HG02870 (cell line): ENCODE results near the gene TMEM236.

Source experiments
- ATAC-seq: cut with Tn5 transposase; IDR thresholded peaks from one replicate; pipeline ENCODE4 v1.9.1; 2021; ENCODE audit warnings: mild to moderate bottlenecking, moderate library complexity; ENCODE audit not compliant: unreplicated experiment

Gene TMEM236

DNA sequence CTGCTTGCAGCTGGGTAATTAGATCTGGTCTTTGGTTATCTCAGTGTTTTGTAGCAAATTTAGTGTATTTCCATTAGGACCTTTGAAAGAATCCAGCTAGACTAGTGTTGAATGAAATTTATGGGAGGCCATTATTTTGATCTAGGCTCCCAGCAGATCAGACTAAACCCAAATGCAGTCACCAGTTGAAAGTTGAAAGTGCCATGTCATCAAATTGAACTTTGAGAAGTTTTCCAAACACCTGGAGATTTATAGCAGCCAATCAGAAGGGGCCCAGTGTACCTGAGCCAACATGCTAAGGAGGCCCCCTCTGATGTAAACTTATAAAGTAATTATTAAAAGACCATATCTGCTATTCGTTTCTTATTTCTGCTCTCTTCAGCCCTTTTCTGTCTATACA is 11.3 kb upstream of the TMEM236 start:
- no peak for ATAC-seq

DNA sequence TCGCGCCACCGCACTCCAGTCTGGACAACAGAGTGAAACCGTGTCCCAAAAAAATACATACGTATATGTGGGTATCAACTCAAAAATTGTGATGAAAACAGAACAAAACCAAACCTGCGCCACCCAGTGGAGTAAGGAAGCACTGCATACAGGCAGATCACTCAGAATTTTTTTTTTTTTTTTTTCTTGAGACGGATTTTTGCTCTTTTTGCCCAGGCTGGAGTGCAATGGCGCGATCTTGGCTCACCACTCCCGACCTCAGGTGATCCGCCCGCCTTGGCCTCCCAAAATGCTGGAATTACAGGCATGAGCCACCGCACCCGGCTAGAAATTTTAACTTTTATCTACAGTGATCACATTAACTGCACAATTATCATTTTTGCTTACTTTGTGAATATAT is 9.1 kb upstream of the TMEM236 start:
- no peak for ATAC-seq

DNA sequence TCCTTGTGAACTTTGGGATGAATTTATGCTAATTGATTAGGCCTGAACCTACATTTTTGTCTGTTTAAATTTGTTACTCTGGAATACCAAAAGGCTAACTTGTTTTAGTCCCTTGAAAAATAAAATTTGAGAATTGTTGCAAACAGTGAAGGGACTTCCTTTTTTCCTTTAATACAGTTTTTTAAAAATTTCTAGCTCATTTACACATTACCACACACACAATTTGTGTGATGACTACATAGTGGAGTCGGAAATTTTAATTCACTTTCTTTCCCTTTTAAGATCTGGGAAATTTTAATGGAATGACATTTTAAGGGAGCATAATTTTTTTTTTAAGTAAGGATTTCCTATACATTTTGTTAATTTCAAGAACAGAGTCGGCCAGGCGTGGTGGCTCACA is 8.6 kb upstream of the TMEM236 start:
- no peak for ATAC-seq

GRCh38 chr10:17744341-17744861 is 7.6 kb upstream of the TMEM236 start:
- ATAC-seq: no peak

- no peak for ATAC-seq
These were observed 4.0 kb upstream of the TMEM236 start for GRCh38 chr10:17747883-17748550.

DNA sequence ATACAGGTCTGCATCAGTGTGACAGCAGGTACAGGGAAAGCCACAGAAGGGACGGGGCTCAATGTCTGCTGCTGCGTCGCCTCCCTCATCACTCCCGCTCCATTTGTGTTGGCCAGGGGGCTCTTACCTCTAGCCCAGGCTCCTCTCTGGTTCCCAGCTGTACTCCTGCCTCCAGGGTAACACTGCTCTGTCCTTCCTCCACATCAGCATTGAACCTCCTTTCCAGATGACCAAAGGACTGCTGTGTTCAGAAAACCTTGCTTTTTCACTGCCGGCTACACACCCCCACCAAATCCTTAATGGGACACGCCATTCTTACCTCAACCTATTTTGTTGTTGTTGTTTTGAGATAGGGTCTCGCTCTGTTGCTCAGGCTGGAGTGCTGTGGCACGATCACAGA is 2.1 kb upstream of the TMEM236 start:
- ATAC-seq: no peak

DNA sequence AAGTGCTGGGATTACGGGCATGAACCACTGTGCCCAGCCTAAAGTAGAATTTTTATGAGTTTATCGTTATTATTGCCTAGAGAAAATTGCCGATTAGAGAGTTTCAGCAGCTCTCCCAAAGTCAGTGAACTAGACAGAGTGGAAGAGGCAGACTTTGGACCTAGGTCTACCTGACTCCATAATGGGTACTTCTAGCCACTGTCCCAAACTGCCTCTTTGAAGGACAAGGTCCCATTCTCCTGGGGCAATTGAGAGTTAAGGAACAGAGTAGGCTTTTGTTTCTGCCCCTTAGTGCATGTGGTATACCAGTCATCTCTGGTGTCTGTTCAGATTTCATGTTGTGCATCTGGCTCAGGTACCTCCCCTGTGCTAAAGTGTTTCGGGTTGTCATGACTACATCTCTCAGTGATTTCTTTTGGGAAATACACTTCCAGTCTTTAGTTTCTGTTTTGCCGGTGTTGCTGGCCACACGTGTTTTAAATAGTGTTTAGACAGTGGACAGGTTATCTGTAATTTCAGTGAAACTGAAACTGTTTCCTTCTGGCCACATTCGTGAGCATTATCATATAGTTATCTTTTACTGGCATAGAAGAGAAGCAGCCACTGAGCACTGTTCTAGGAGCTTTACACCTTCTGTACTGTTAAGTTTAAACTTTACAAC is 4.7 kb downstream of the TMEM236 start:
- ATAC-seq: peak; percentile 96

GRCh38 chr10:17758200-17758599 is 6.2 kb downstream of the TMEM236 start:
- ATAC-seq: no peak

DNA sequence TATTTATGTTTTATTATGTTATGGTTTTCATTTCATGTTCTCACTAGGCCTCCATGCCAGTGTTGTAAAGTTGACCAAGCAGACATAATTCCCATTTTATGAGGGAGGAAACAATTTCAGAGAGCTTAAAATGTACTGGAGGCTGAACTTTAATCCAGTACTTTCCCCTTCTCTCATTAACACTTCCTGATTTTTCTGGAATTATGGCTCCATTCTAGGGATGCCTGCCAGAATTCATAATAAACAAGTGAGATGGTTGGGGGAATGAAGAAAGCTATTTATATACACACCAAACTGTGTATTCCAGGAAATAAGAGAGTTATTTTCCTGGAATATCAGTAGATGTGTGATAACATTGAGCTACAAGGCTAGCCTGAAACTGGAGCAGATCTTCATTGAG is 6.9 kb downstream of the TMEM236 start:
- no peak for ATAC-seq

GRCh38 chr10:17764142-17764541 is 12.1 kb downstream of the TMEM236 start:
- no peak for ATAC-seq

DNA sequence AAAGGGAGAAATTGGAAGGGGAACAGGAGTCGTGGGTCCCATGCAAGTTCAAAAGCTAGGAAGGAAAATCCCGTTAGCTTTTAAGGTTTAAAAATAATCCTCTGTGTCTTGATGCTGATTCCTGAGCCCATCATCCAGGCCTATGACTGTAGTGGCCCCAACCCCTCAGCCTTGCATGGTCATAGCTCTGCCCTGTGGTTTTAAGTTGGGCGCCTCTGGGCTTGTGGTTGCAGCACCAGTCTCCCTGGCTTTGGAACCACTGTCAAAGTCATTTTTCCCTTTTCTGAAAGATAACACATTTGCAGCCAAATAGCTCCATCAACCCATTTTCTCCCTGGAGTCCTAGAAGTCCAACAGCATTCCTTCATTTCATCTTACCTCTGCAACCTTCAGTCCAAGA is 13.6 kb downstream of the TMEM236 start:
- no peak for ATAC-seq

DNA sequence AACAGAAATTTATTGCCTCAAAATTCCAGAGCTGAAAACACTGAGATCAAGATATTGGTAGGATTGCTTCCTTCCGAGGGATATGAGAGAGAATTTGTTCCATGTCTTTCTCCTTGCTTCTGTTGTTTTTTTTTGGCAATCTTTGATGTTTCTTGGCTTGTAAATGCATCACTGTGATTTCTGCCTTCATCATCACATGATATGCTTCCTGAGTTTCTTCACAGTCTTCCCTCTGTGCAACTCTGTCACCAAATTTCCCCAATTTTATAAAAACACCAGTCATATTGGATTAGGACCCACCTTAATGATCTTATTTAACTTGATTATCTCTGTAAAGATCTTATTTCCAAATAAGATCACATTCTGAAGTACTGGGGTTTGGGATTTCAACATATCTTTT is 14.7 kb downstream of the TMEM236 start:
- no peak for ATAC-seq

GRCh38 chr10:17768496-17768895 is 16.5 kb downstream of the TMEM236 start:
- no peak for ATAC-seq

- no peak for ATAC-seq
These were observed 17.0 kb downstream of the TMEM236 start for GRCh38 chr10:17768957-17769356.

GRCh38 chr10:17771017-17771416 is 19.0 kb downstream of the TMEM236 start:
- ATAC-seq: no peak

DNA sequence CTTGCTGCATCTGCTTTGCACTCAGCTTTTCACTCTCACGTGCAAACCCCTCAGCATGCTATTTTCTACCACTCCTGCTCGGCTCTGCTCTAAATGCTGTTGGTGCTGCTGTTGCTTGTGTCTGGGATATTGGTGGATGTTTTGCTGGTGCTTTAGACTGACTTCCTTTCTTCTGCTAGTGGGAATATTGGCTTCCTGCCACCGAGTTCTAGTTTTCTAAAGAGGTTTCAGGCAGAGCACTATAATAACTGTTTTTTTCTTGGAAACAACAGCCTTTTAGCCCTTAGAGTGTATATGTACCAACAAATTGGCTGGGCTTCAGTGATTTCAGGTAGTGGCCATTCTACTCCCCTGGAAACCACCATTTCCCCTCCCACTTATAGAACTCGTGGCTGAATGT is 27.8 kb downstream of the TMEM236 start:
- no peak for ATAC-seq

- ATAC-seq: no peak
These were observed 28.7 kb downstream of the TMEM236 start for GRCh38 chr10:17780727-17781126.

- ATAC-seq: no peak
These were observed 29.9 kb downstream of the TMEM236 start for GRCh38 chr10:17781856-17782255.

DNA sequence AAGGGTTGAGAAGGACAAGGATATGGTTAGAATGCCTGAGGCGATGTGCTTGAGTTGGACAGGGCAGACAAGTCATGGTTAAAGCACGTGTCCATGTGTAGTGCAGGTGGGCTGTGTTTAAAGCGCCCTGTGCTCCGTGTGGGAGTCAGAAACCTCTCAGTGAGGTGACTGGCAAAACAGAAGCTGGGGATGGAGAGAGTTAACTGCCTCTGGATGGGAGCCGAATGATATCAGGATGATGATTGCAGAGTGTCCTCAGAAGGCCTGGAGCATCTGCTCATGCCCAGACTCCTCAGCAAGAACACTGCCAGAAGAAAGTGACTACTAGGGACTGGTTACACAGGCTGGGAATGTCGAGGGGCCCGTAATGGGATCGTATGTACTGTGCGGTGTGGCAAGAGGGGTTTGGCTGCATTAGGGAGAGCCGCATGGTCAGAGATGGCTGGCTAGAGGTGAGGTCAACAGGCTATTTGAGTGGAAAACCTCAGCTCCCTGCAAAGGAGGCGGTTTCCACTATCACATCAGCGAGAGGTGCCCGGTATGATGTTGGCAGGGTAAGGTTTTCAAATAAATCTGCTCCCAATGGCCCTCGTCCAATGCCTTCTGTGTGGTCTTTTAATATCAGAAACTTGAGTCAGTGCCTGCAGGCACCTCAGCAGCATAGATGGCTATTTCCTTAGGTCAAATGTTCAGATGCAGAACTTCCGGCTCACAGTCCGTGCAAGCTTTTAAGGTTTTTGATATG is 31.1 kb downstream of the TMEM236 start:
- ATAC-seq: no peak

GRCh38 chr10:17783751-17784150 is 31.8 kb downstream of the TMEM236 start:
- no peak for ATAC-seq

DNA sequence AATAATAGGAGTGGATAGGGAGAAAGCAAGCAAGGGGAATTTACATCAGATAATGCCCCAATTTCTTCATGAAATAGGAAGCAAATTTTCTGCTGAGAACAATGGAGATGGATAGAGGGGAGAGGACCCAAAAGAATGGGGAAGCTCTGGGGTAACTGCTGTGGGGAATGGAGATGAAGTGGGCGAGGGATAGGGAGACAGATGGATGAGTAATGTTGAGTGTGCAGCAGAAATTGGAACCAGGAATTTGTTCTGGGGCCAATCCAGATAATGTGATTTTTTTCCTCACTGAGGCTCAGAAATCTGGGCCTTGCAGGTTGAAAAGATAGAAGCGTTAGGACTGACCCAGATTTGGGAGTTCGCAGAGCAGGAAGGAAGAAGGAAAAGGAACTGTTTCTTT is 32.7 kb downstream of the TMEM236 start:
- ATAC-seq: no peak
